ENCODE results near the gene TOMT.

The TOMT gene

GRCh38 chr11:72088076-72088808 is 17.5 kb upstream of the TOMT start:
- DNase-seq (ENCODE audit: low spot score) (no peak), FAIRE-seq (no peak)

DNA sequence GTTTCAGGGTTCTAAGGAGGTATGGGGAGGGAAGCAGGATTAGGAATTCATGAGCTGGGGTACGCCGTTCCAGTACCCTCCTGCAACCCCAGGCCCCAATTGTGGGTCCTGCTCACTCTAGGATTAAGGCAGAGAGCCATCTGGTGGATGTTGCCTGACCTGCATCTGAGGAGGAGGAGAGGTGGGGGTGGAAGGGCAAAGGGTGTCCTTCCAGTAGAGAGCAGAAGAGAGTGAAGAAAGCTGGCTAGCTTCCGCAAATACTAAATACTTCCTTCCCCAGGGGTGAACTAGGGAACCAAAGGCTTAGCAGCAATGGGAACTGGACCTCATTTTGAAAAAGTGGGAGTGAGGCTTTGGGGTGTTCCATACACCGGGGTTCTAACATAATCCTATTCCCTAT is 14.4 kb upstream of the TOMT start:
- FAIRE-seq: peak; percentile 67
- DNase-seq (ENCODE audit: low spot score): peak; percentile 62

DNA sequence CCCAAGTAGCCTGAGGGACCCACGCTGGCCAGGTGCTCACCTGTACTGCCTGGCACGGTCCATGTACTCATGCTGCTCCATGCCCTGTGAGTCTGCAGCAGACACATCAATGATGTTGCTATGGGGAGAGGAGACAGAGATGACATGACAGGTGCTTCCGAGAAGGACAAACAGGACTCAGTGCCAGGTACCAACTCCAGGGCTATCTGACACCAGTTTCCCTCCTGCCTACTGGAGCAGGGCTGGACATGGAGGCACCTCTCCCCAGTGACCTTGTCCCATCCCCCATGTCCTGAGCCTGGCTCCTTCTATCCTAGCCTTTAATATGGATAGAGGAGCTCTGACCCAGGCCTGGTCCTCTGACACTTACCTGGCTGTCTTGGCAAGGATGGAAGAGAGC is 7.0 kb upstream of the TOMT start:
- DNase-seq (ENCODE audit: low spot score) (no peak), FAIRE-seq (no peak)

DNA sequence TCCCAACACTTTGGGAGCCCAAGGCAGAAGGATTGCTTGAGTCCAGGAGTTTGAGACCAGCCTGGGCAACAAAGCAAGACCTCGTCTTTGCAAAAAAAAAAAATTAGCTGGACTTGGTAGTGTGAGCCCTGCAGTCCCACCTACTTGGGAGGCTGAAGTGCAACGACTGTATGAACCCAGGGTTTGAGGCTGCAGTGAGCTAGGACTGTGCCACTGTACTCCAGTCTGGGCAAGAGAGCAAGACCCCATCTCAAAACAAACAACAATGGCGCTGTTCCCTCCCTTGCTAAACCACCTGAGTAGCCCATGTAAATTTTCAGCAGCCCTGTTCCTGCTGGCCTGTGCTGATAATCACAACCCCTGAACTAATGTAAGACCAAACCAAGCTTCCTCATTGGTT is 5.7 kb upstream of the TOMT start:
- no peak for DNase-seq (ENCODE audit: low spot score)
- FAIRE-seq: no peak

- no peak for FAIRE-seq
- DNase-seq (ENCODE audit: low spot score): no peak
Observed at GRCh38 chr11:72100462-72100861, 5.3 kb upstream of the TOMT start.

GRCh38 chr11:72102162-72102561 is 3.6 kb upstream of the TOMT start:
- DNase-seq (ENCODE audit: low spot score) (no peak), FAIRE-seq (no peak)

DNA sequence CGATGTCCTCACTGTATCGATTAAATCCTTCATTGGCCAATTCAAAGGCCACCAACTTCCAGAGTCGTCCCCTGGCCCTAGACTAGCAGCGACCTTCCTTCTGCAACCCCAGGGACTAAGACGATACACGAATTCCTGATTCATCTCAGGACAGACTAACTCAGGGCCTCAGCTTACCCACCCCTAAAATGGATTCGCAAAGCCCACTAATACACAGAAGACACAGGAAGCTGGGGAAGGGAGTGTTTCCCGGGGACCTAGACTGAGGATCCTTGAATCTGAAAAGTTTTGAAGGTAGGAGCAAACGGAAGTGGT is 3.1 kb upstream of the TOMT start:
- no peak for FAIRE-seq
- no peak for DNase-seq (ENCODE audit: low spot score)

- peak; percentile 89 for FAIRE-seq
Observed at GRCh38 chr11:72102946-72103753, 2.6 kb upstream of the TOMT start, which contains the start of gene LAMTOR1. TSS of gene LAMTOR1 (minus strand) at chr11:72103297. CDS start at chr11:72103224, 73 bp downstream.

GRCh38 chr11:72103754-72104167 is 2.0 kb upstream of the TOMT start:
- FAIRE-seq: no peak

More at GRCh38 chr11:72102946-72103753, 2.6 kb upstream of the TOMT start, which contains the start of gene LAMTOR1:
- DNase-seq (ENCODE audit: low spot score): peak; percentile 97

GRCh38 chr11:72111300-72112142 is 5.8 kb downstream of the TOMT start:
- no peak for DNase-seq (ENCODE audit: low spot score)
- no peak for FAIRE-seq

More at GRCh38 chr11:72103754-72104167, 2.0 kb upstream of the TOMT start:
- DNase-seq (ENCODE audit: low spot score): no peak

DNA sequence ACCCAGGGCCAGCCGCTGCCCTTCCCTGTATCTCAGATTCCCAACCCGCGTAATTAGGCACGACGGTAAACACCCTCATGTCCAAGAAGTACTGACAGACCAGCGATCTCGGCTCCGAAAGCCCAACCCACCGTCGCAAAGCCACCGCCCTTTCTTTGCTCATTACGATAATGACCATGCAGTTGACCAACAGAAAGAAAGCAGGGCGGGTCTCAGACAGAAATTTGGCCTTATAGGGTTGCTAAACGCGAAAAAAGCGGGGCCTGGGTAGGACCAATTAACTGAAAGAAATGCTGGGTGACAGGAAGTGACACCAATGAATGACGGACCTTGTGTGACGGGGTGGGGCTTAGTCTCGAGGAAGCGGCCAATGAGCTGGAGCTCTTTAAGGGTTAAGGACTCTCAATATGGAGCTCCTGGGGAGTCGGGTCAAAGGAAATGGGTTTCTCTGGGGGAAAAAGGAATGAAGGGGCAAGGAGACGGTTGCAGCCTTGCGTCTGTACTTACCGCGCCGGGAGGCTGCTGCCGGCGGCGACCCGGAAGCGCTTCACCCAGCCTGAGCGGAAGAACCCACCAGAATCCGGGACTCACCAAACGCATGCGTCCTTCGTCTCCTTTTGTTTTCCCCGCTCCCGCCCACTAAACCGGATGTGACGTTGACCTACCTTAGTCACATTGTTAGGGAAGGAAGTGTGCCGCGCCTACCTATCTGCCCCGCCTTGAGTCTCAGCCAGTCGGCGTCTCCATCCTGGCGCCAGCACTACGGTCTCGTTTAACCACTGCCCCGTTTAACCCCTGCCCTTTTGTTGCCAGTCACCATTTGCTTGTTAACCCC is 6.6 kb downstream of the TOMT start, which contains the start of gene ANAPC15:
TSS of gene ANAPC15 (minus strand) at position 553 of the 835 bp plus-strand sequence. CDS start 1,419 bp downstream, outside the sequence.
- DNase-seq (ENCODE audit: low spot score) (peak; percentile 95), FAIRE-seq (peak; percentile 96)

GRCh38 chr11:72112978-72113808 is 7.5 kb downstream of the TOMT start:
- DNase-seq (ENCODE audit: low spot score) (no peak), FAIRE-seq (no peak)

DNA sequence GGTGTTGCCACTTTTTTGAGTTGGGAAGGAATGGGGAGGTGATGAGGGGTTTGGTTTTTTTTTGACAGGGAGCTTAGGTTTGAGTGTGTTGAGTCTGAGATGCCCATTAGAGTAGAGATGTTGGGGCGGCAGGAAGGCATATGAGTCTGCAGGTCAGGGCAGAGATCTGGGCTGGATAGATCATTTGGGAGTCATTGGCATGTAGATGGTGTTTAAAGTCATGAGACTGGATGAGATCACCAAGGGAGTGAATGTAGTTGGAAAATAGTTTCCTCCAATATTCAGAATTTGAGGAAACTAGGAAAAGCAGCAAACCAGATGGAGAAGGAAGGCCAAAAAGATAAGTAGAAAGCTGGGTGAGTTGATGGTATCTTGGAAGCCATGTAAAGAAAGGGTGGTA is 8.8 kb downstream of the TOMT start:
- DNase-seq (ENCODE audit: low spot score) (no peak), FAIRE-seq (no peak)

GRCh38 chr11:72116019-72116755 is 10.5 kb downstream of the TOMT start:
- FAIRE-seq: no peak
- no peak for DNase-seq (ENCODE audit: low spot score)

GRCh38 chr11:72119198-72119597 is 13.5 kb downstream of the TOMT start:
- FAIRE-seq: no peak
- no peak for DNase-seq (ENCODE audit: low spot score)

DNA sequence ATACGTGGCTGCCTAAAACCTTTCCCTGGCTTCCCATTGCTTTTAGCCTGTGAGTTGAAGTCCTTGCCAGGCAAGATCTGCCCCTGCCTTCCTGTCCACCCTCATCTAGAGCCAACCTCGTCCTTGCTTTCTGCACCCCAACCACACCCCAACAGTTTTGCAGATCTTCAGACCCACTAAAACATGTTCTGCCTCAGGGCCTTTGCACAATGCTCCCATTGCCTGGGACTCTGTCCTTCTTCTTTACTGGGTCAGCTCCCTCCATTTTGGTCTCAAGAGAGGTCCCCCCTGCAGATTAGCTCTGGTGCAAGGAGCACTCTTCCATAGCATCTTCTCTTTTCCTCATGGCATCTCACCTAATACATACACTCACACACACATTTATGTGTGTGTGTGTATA is 15.2 kb downstream of the TOMT start:
- no peak for DNase-seq (ENCODE audit: low spot score)
- FAIRE-seq: no peak

DNA sequence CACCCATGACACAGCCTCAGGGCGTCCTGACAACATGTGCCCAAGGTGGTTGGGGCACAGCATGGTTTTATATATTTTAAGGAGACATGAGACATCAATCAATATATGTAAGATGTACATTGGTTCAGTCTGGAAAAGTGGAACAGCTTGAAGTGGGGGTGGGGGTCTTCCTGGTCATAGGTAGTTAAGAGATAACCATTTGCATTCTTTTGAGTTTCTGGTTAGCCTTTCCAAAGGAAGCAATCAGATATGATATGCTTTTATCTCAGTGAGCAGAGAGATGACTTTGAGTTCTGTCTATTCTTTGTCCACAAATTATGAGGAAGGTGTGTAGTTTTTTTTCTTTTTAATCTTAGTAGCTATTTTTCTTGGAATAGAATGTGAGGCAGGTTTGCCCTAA is 16.9 kb downstream of the TOMT start:
- DNase-seq (ENCODE audit: low spot score): no peak
- no peak for FAIRE-seq

DNA sequence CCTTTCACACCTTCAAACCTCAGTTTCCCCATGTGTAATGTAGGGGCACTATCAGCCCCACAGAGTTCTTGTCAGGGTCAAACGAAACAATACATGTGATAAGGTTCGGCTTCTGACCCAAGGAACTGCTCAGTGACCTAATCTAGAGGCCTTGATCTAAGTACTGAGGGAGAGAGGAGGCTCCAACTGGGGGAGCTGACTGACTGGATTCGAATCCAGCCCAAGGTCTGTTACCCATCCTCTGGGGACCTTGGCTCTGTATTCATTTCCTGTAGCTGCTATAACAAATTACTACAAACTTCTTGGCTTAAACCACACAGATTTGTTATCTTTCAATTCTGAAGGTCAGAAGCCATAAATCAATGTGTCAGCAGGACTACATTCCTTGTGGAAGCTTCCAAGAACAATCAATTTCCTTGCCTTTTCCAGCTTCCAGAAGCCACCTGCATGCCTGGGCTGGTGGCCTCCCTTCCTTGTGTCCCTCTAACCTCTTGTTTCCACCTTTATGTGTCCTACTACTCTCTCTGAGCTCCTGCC is 17.5 kb downstream of the TOMT start:
- FAIRE-seq (no peak), DNase-seq (ENCODE audit: low spot score) (no peak)

- DNase-seq (ENCODE audit: low spot score): no peak
- FAIRE-seq: no peak
Observed at GRCh38 chr11:72124046-72124445, 18.3 kb downstream of the TOMT start.

Data from urothelium cell line (cell line).